GM18858 (cell line): Measurements from ENCODE around the gene CRNKL1.

Experiments used
- ATAC-seq: cut with Tn5 transposase; IDR thresholded peaks from one replicate; pipeline ENCODE4 v1.9.1; 2021; ENCODE audit not compliant: unreplicated experiment

CRNKL1 gene

GRCh38 chr20:20052074-20052970 lies at the start of gene CRNKL1, which contains the start of gene CFAP61:
Gene CRNKL1, minus strand, starts transcription at chr20:20052466. Its CDS starts 124 bp downstream, at chr20:20052342.
Gene CFAP61, plus strand, starts transcription at chr20:20052532. Its CDS starts 4,122 bp downstream, at chr20:20056654.
- peak; percentile 89 for ATAC-seq

- no peak for ATAC-seq
Measured at GRCh38 chr20:20100881-20101280, 48.6 kb upstream of the CRNKL1 start.

GRCh38 chr20:20096421-20096820 lies 44.2 kb upstream of the CRNKL1 start:
- ATAC-seq: no peak

GRCh38 chr20:20095114-20095872 lies 43.0 kb upstream of the CRNKL1 start:
- no peak for ATAC-seq

- no peak for ATAC-seq
Measured at GRCh38 chr20:20094410-20094809, 42.1 kb upstream of the CRNKL1 start.

GRCh38 chr20:20092827-20093226 lies 40.6 kb upstream of the CRNKL1 start:
- ATAC-seq: no peak

- no peak for ATAC-seq
Measured at GRCh38 chr20:20089939-20090338, 37.7 kb upstream of the CRNKL1 start.

- no peak for ATAC-seq
Measured at GRCh38 chr20:20089018-20089417, 36.8 kb upstream of the CRNKL1 start.

- no peak for ATAC-seq
Measured at GRCh38 chr20:20085812-20086211, 33.5 kb upstream of the CRNKL1 start.

GRCh38 chr20:20085071-20085470 lies 32.8 kb upstream of the CRNKL1 start:
- no peak for ATAC-seq

GRCh38 chr20:20084296-20084752 lies 32.1 kb upstream of the CRNKL1 start:
- no peak for ATAC-seq

- ATAC-seq: no peak
Measured at GRCh38 chr20:20083807-20084206, 31.5 kb upstream of the CRNKL1 start.

- ATAC-seq: no peak
Measured at GRCh38 chr20:20079102-20079784, 27.0 kb upstream of the CRNKL1 start.

- no peak for ATAC-seq
Measured at GRCh38 chr20:20078041-20078440, 25.8 kb upstream of the CRNKL1 start.

- ATAC-seq: no peak
Measured at GRCh38 chr20:20076297-20077065, 24.2 kb upstream of the CRNKL1 start.

- ATAC-seq: no peak
Measured at GRCh38 chr20:20075032-20075431, 22.8 kb upstream of the CRNKL1 start.

- ATAC-seq: no peak
Measured at GRCh38 chr20:20073801-20074371, 21.6 kb upstream of the CRNKL1 start.

- no peak for ATAC-seq
Measured at GRCh38 chr20:20070871-20071726, 18.8 kb upstream of the CRNKL1 start.

GRCh38 chr20:20065361-20065760 lies 13.1 kb upstream of the CRNKL1 start:
- ATAC-seq: no peak
